IMR-90 (cell line): ENCODE data around the gene SIK3. TPM values are rescaled to one million over a fixed set of nuclear protein-coding genes. Genes with fewer than 3 reads are reported as not detected.

Experiments
- ATAC-seq: fragments of 200-7000 bp; cut with Tn5 transposase; 2 replicates; pipeline ENCODE4 v1.9.1; 2020; ENCODE audit warnings: low read depth, mild to moderate bottlenecking, moderate library complexity
- BruUV-seq: library from RNA; stranded (reverse); fragments of 400-500 nt; replicated peaks from 2 replicates; lab custom pipeline; 2021; lab: Mats Ljungman, UMichigan
- CTCF ChIA-PET: fragments of 300-600 bp; formaldehyde crosslinking; extraction: SDS; loops from one replicate; lab custom pipeline; 2021; ENCODE audit warnings: antibody characterized with exemption; lab: Yijun Ruan, JAX
- POLR2A ChIA-PET: fragments of 300-600 bp; sonication (Branson Sonifier 250); formaldehyde crosslinking; loops from one replicate; lab custom pipeline; 2022; ENCODE audit warnings: antibody characterized with exemption; ENCODE audit not compliant: unreplicated experiment; lab: Charles Lee
- DNase-seq: peaks from one replicate; pipeline ENCODE4 v3.0.0; 2013
- H2AFZ ChIP-seq: replicated peaks from 2 replicates; pipeline ENCODE3; 2013; ENCODE audit warnings: low read length, mild to moderate bottlenecking; ENCODE audit not compliant: poor library complexity
- H2AK5ac ChIP-seq: 2 replicates; pipeline ENCODE4 v1.6.1; 2013; ENCODE audit warnings: low read depth, low read length, inconsistent platforms
- H2AK9ac ChIP-seq: replicated peaks from 2 replicates; pipeline ENCODE3; 2013; ENCODE audit warnings: mild to moderate bottlenecking, low read depth, low read length, moderate library complexity; ENCODE audit not compliant: poor library complexity
- H2BK120ac ChIP-seq: 2 replicates; pipeline ENCODE4 v1.6.1; 2013; ENCODE audit warnings: low read depth, low read length, inconsistent platforms
- H2BK15ac ChIP-seq: 3 replicates; pipeline ENCODE4 v1.6.1; 2013; ENCODE audit warnings: low read depth, low read length, inconsistent platforms
- H2BK20ac ChIP-seq: 2 replicates; pipeline ENCODE4 v1.6.1; 2013; ENCODE audit warnings: low read depth, mild to moderate bottlenecking, inconsistent platforms, low read length, moderate library complexity
- H2BK5ac ChIP-seq: 2 replicates; pipeline ENCODE4 v1.6.1; 2013; ENCODE audit warnings: mild to moderate bottlenecking, low read depth, low read length, inconsistent platforms; ENCODE audit not compliant: poor library complexity, severe bottlenecking
- H3K14ac ChIP-seq: replicated peaks from 2 replicates; pipeline ENCODE4 v1.6.1; 2013; ENCODE audit warnings: low read depth, low read length, inconsistent platforms
- H3K18ac ChIP-seq: 2 replicates; pipeline ENCODE4 v1.6.1; 2013; ENCODE audit warnings: low read depth, low read length, control low read depth
- H3K23ac ChIP-seq: 2 replicates; pipeline ENCODE4 v1.6.1; 2013; ENCODE audit warnings: low read depth, low read length, inconsistent platforms
- H3K27ac ChIP-seq: 2 replicates; pipeline ENCODE4 v1.5.1; 2013; ENCODE audit warnings: mild to moderate bottlenecking, control low read depth, low read length; ENCODE audit not compliant: insufficient read depth
- H3K27me3 ChIP-seq: 2 replicates; pipeline ENCODE4 v1.6.1; 2013; ENCODE audit warnings: low read length; ENCODE audit not compliant: control insufficient read depth, insufficient read depth
- H3K36me3 ChIP-seq: 2 replicates; pipeline ENCODE4 v1.6.1; 2013; ENCODE audit warnings: low read length, mixed read lengths; ENCODE audit not compliant: control insufficient read depth, insufficient read depth
- H3K4ac ChIP-seq: 2 replicates; pipeline ENCODE4 v1.6.1; 2013; ENCODE audit warnings: low read depth, low read length, inconsistent platforms
- H3K4me1 ChIP-seq: 2 replicates; pipeline ENCODE4 v1.6.1; 2013; ENCODE audit warnings: low read length, mixed read lengths; ENCODE audit not compliant: control insufficient read depth, insufficient read depth
- H3K4me2 ChIP-seq: 2 replicates; pipeline ENCODE4 v1.6.1; 2013; ENCODE audit warnings: low read depth, mild to moderate bottlenecking, control low read depth, low read length, moderate library complexity
- H3K4me3 ChIP-seq: 2 replicates; pipeline ENCODE4 v1.5.1; 2013; ENCODE audit warnings: low read depth, mild to moderate bottlenecking, control low read depth, low read length, moderate library complexity; ENCODE audit not compliant: insufficient read depth
- H3K56ac ChIP-seq: 2 replicates; pipeline ENCODE4 v1.6.1; 2013; ENCODE audit warnings: low read length, inconsistent platforms; ENCODE audit not compliant: insufficient read depth; ENCODE audit errors: extremely low read depth
- H3K79me1 ChIP-seq, 2 experiments: 2 replicates each; pipeline ENCODE4 v1.6.1; 2013; ENCODE audit warnings: low read length in 2 of 2, inconsistent platforms in 1 of 2, low read depth in 1 of 2
- H3K9ac ChIP-seq: 2 replicates; pipeline ENCODE4 v1.6.1; 2013; ENCODE audit warnings: low read depth, low read length, control low read depth
- H3K9me1 ChIP-seq: 2 replicates; pipeline ENCODE4 v1.6.1; 2013; ENCODE audit warnings: low read length, inconsistent platforms; ENCODE audit not compliant: insufficient read depth
- H3K9me3 ChIP-seq: 2 replicates; pipeline ENCODE4 v1.6.1; 2013; ENCODE audit warnings: low read length; ENCODE audit not compliant: control insufficient read depth, insufficient read depth
- H4K20me1 ChIP-seq: 2 replicates; pipeline ENCODE4 v1.6.1; 2013; ENCODE audit warnings: low read length, inconsistent platforms; ENCODE audit not compliant: insufficient read depth
- H4K5ac ChIP-seq: 2 replicates; pipeline ENCODE4 v1.6.1; 2013; ENCODE audit warnings: mild to moderate bottlenecking, low read depth, low read length, control low read depth
- H4K8ac ChIP-seq, 2 experiments: 2 replicates each; pipeline ENCODE4 v1.6.1; 2013; ENCODE audit warnings: low read depth in 2 of 2, low read length in 2 of 2, control low read depth in 1 of 2, inconsistent platforms in 1 of 2
- H4K91ac ChIP-seq: 2 replicates; pipeline ENCODE4 v1.6.1; 2013; ENCODE audit warnings: low read depth, low read length, inconsistent platforms; ENCODE audit not compliant: insufficient read depth
- FOS ChIP-seq: fragments of 150-350 bp; IDR thresholded peaks from 2 replicates; pipeline ENCODE4 v1.6.1; 2016; ENCODE audit warnings: low read depth, low read length
- MAZ ChIP-seq: IDR thresholded peaks from 2 replicates; pipeline ENCODE4 v1.6.1; 2012; ENCODE audit warnings: low read depth, mild to moderate bottlenecking, low read length, improper control_type of control experiment, moderate library complexity, borderline replicate concordance
- MXI1 ChIP-seq: IDR thresholded peaks from 2 replicates; pipeline ENCODE4 v1.6.1; 2012; ENCODE audit warnings: low read depth, mild to moderate bottlenecking, low read length, moderate library complexity, borderline replicate concordance
- NFE2L2 ChIP-seq: fragments of 150-350 bp; IDR thresholded peaks from 2 replicates; pipeline ENCODE4 v1.6.1; 2016; ENCODE audit warnings: low read depth, mild to moderate bottlenecking, low read length
- POLR2A ChIP-seq: IDR thresholded peaks from 2 replicates; pipeline ENCODE4 v1.6.1; 2012; ENCODE audit warnings: mild to moderate bottlenecking, low read depth, low read length
- RFX5 ChIP-seq: IDR thresholded peaks from 2 replicates; pipeline ENCODE4 v1.8.0; 2012; ENCODE audit warnings: low read depth, mild to moderate bottlenecking, low read length, moderate library complexity
- SMC3 ChIP-seq: fragments of 150-350 bp; IDR thresholded peaks from 2 replicates; pipeline ENCODE4 v1.6.1; 2016; ENCODE audit warnings: low read depth, mild to moderate bottlenecking, antibody characterized with exemption, low read length, moderate library complexity
- WGBS, 2 experiments: methylation state at CpG; one replicate each; pipeline versions ENCODE4 v1.1.5 to v1.1.7; 2013; ENCODE audit warnings: missing lambda C conversion rate in 2 of 2; ENCODE audit not compliant: insufficient read length in 1 of 2; ENCODE audit errors: extremely low coverage in 2 of 2; 5-methylcytosine and 5-hydroxymethylcytosine counted together
- dilution Hi-C: fragments of 300-500 bp; cut with HindIII; formaldehyde crosslinking; loops from one replicate; pipeline ENCODE4 v1.14.3; 2018; ENCODE audit warnings: low sequenced_read_pairs; ENCODE audit not compliant: unreplicated experiment
- in situ Hi-C: fragments of 300-500 bp; cut with MboI; formaldehyde crosslinking; loops from 3 replicates; pipeline ENCODE4 v1.14.3; 2019; ENCODE audit warnings: low sequenced_read_pairs, inconsistent platforms, mixed read lengths
- intact Hi-C: fragments of 100-400 bp; cut with micrococcal nuclease; formaldehyde crosslinking; loops from 2 replicates; pipeline ENCODE4 v1.10.0; 2022
- polyA plus RNA-seq, 3 experiments: library from polyadenylated mRNA; depleted of rRNA; stranded (reverse); fragments of >200 nt; gene quantifications; 2 replicates each; pipeline ENCODE4 v1.2.3, GENCODE V29; 2012; ENCODE audit warnings: low replicate concordance in 1 of 3
- total RNA-seq: library from RNA; depleted of rRNA; stranded (reverse); fragments of >200 nt; gene quantifications from 2 replicates; pipeline ENCODE4 v1.2.3, GENCODE V29; 2012
- TF ChIP-seq, protein P1 (sequence below): fragments of 150-350 bp; IDR thresholded peaks from 2 replicates; pipeline ENCODE4 v1.6.1; 2016; ENCODE audit warnings: low read depth, mild to moderate bottlenecking, low read length, moderate library complexity, borderline replicate concordance

SIK3 gene
- total and polyA plus RNA-seq, 2 of the 4 experiments (the other 2 are of a cell fraction), result 8.2 to 9.1 TPM

- H3K9me1 ChIP-seq, result peaks cover 11% of the 10 kb centered on the region
These were observed 134.0 kb downstream of the SIK3 start for GRCh38 chr11:116964269-116964668.

More at GRCh38 chr11:116964269-116964668, 134.0 kb downstream of the SIK3 start:
- H3K23ac ChIP-seq, result no peak overlapping the region; the same call in 1 of the 2 replicates
- H2BK5ac ChIP-seq, result no peak overlapping the region
- CTCF ChIA-PET, result no interaction called here
- WGBS, 2 experiments, result no CpG with 5 or more reads among the region's 4 CpGs
- no peak overlapping the region for H4K8ac ChIP-seq
- intact Hi-C loops (no loop called here), in situ Hi-C loops (no loop called here), dilution Hi-C loops (no loop called here)
- no peak for ATAC-seq
- H3K14ac ChIP-seq, result no peak overlapping the region
- peaks cover 17 to 41% of the 10 kb centered on the region in 2 experiments for H3K79me1 ChIP-seq
- H3K27me3 ChIP-seq, result no peaks in the 10 kb centered on the region
- no peak overlapping the region for H2AK9ac ChIP-seq
- H2AK5ac ChIP-seq, result no peak overlapping the region
- H3K56ac ChIP-seq, result no peak overlapping the region
- peaks cover 6% of the 10 kb centered on the region for H3K4me1 ChIP-seq
- H2AFZ ChIP-seq, result no peak overlapping the region
- no peak overlapping the region for H3K4ac ChIP-seq
- H2BK120ac ChIP-seq, result no peak overlapping the region
- no peak overlapping the region for H3K4me2 ChIP-seq
- TF ChIP-seq POLR2A (no peak), NFE2L2 (no peak), MAZ (no peak), FOS (no peak), SMC3 (no peak), MXI1 (no peak), RFX5 (no peak)
- TF ChIP-seq, protein P1, sequence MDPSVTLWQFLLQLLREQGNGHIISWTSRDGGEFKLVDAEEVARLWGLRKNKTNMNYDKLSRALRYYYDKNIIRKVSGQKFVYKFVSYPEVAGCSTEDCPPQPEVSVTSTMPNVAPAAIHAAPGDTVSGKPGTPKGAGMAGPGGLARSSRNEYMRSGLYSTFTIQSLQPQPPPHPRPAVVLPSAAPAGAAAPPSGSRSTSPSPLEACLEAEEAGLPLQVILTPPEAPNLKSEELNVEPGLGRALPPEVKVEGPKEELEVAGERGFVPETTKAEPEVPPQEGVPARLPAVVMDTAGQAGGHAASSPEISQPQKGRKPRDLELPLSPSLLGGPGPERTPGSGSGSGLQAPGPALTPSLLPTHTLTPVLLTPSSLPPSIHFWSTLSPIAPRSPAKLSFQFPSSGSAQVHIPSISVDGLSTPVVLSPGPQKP, result no peak
- BruUV-seq, result no TSS peak
- no peak overlapping the region for H3K27ac ChIP-seq
- no peak overlapping the region for H4K91ac ChIP-seq
- H4K5ac ChIP-seq, result no peak overlapping the region
- H3K18ac ChIP-seq, result no peak overlapping the region
- POLR2A ChIA-PET, result no interaction called here
- H2BK20ac ChIP-seq, result no peak overlapping the region
- H4K20me1 ChIP-seq, result peaks cover 8% of the 10 kb centered on the region; the same call in 1 of the 2 replicates
- no peak overlapping the region for H3K4me3 ChIP-seq
- no peak overlapping the region for H2BK15ac ChIP-seq
- no peaks in the 10 kb centered on the region for H3K9me3 ChIP-seq
- no peaks in the 10 kb centered on the region for H3K36me3 ChIP-seq
- H3K9ac ChIP-seq, result no peak overlapping the region
- peak; percentile 10 for DNase-seq
